Measurements from ENCODE around the gene TPM1.

DNA sequence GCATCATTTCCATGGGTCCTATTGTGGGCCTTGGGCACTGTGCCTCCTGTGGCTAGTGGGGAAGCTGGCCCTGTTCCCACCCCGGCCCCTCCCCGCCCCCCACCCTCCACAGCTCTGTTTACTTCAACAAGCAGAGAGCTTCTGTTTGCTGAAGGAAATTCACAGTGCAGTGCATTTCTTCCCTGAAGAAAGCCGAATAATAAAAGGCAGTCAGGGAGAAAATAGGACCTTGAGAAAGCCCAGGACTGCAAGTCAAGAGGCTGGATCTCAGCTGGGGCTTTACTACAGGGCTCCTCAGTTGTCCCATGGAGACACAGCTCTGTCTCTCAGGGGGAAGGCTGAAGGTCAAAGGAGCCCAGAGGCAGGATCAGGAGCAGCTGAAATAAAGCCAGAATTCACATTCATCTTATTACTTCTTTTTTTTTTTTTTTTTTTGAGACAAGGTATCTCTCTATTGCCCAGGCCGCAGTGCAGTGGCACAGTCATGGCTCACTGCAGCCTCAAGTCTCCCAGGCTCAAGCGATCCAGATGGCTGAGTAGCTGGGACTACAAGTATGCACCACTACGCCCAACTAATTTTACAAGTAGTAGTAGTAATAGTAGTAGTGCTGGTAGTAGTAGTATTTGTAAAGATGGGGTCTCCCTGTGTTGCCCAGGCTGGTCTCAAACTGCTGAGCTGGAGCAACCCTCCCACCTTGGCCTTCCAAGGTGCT lies 46.1 kb downstream of the TPM1 start:
- TF ChIP-seq, protein P1, sequence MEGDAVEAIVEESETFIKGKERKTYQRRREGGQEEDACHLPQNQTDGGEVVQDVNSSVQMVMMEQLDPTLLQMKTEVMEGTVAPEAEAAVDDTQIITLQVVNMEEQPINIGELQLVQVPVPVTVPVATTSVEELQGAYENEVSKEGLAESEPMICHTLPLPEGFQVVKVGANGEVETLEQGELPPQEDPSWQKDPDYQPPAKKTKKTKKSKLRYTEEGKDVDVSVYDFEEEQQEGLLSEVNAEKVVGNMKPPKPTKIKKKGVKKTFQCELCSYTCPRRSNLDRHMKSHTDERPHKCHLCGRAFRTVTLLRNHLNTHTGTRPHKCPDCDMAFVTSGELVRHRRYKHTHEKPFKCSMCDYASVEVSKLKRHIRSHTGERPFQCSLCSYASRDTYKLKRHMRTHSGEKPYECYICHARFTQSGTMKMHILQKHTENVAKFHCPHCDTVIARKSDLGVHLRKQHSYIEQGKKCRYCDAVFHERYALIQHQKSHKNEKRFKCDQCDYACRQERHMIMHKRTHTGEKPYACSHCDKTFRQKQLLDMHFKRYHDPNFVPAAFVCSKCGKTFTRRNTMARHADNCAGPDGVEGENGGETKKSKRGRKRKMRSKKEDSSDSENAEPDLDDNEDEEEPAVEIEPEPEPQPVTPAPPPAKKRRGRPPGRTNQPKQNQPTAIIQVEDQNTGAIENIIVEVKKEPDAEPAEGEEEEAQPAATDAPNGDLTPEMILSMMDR (IDR thresholded peaks at IDR 0.05): no peak
- no peak for TF ChIP-seq POLR2A (IDR thresholded peaks at IDR 0.05)
- no peak for TF ChIP-seq EP300 (IDR thresholded peaks at IDR 0.05)
